ENCODE measurements around the gene KCNQ1OT1. TPM values are rescaled to one million over a fixed set of nuclear protein-coding genes. Genes with fewer than 3 reads are reported as not detected.

KCNQ1OT1 gene
- total RNA-seq, 4 donors from 2014 or later, result 6.3 to 8.0 (median 7.7) TPM

- Histone ChIP-seq H3K9me3 (no peaks in the 10 kb centered on the region), H3K36me3 (no peaks in the 10 kb centered on the region), H3K27ac (peak overlapping the region in 2 of 4 donors; percentile 40 to 70), H3K4me3 (no peak overlapping the region), H3K27me3 (no peaks in the 10 kb centered on the region), H3K4me1 (peaks cover 0 to 46% (median 11%) of the 10 kb centered on the region in 4 donors)
- 89 to 90% methylated on average over 18 to 20 of the region's 20 CpGs for WGBS, 2 donors
- TF ChIP-seq EP300 (IDR thresholded peaks at IDR 0.05), result no peak
- no peak for TF ChIP-seq POLR2A (IDR thresholded peaks at IDR 0.05)
- TF ChIP-seq CTCF (IDR thresholded peaks at IDR 0.05), result no peak
- no peak for DNase-seq (ENCODE audit: low spot score in 2 of 2)
Observed at GRCh38 chr11:2742611-2743426, 43.0 kb upstream of the KCNQ1OT1 start.

GRCh38 chr11:2742201-2742600, 42.4 kb upstream of the KCNQ1OT1 start:
- Histone ChIP-seq H3K27me3 (no peaks in the 10 kb centered on the region), H3K4me3 (no peak overlapping the region), H3K9me3 (no peaks in the 10 kb centered on the region), H3K27ac (peak overlapping the region; percentile 30 to 70 (median 47)), H3K36me3 (no peaks in the 10 kb centered on the region), H3K4me1 (peaks cover 0 to 46% (median 11%) of the 10 kb centered on the region in 4 donors)
- DNase-seq (ENCODE audit: low spot score in 2 of 2), result no peak
- 84 to 91% methylated on average over 5 of the region's 5 CpGs for WGBS, 2 donors
- TF ChIP-seq CTCF (IDR thresholded peaks at IDR 0.05) (no peak), POLR2A (IDR thresholded peaks at IDR 0.05) (no peak), EP300 (IDR thresholded peaks at IDR 0.05) (no peak)

- Histone ChIP-seq H3K9me3 (no peaks in the 10 kb centered on the region), H3K27ac (peak overlapping the region; percentile 40 to 70 (median 59)), H3K27me3 (no peaks in the 10 kb centered on the region), H3K36me3 (no peaks in the 10 kb centered on the region), H3K4me3 (no peak overlapping the region), H3K4me1 (peaks cover 0 to 44% (median 11%) of the 10 kb centered on the region in 4 donors)
- whole genome bisulfite sequencing, 2 donors, result 39 to 49% methylated on average over 18 of the region's 18 CpGs
- DNase-seq (ENCODE audit: low spot score in 2 of 2), result no peak
- TF ChIP-seq POLR2A (IDR thresholded peaks at IDR 0.05) (no peak), EP300 (IDR thresholded peaks at IDR 0.05) (peak in 1 of 2 donors; percentile 15)
Observed at GRCh38 chr11:2741377-2742131, 41.8 kb upstream of the KCNQ1OT1 start.

GRCh38 chr11:2741006-2741376, 41.2 kb upstream of the KCNQ1OT1 start:
- no peak for DNase-seq (ENCODE audit: low spot score in 2 of 2)

More at GRCh38 chr11:2741006-2741376, 41.2 kb upstream of the KCNQ1OT1 start:
- WGBS, 2 donors, result 80 to 81% methylated on average over 7 of the region's 7 CpGs
- Histone ChIP-seq H3K27me3 (no peaks in the 10 kb centered on the region), H3K4me3 (no peak overlapping the region), H3K9me3 (no peaks in the 10 kb centered on the region), H3K27ac (peak overlapping the region in 1 of 4 donors; percentile 70), H3K4me1 (peaks cover 0 to 44% (median 11%) of the 10 kb centered on the region in 4 donors), H3K36me3 (no peaks in the 10 kb centered on the region)
- TF ChIP-seq CTCF (IDR thresholded peaks at IDR 0.05) (no peak), EP300 (IDR thresholded peaks at IDR 0.05) (no peak)
